Prostate gland (tissue), 2 donors: ENCODE measurements around the gene TSHZ3. TPM values are rescaled to one million over a fixed set of nuclear protein-coding genes. Genes with fewer than 3 reads are reported as not detected.

Experiments used
- DNase-seq: peaks from one replicate; pipeline ENCODE4 v3.0.0-alpha.2; 2019; ENCODE audit warnings: low spot score
- H3K27ac ChIP-seq, 2 donors: fragments of 200-600 bp; sonication (generic); 2 replicates each; pipeline ENCODE4 v1.5.1; 2017 to 2019
- H3K27me3 ChIP-seq: fragments of 200-600 bp; sonication (generic); replicated peaks from 2 replicates; pipeline ENCODE4 v1.5.1; 2019; ENCODE audit not compliant: insufficient read depth
- H3K36me3 ChIP-seq, 2 donors: fragments of 200-600 bp; sonication (generic); 1 replicate in 1 of 2; 2 replicates in 1 of 2; pipeline versions ENCODE4 v1.5.1 to v1.8.1; 2017 to 2019
- H3K4me1 ChIP-seq: fragments of 200-600 bp; sonication (generic); replicated peaks from 2 replicates; pipeline ENCODE4 v1.5.1; 2019
- H3K4me3 ChIP-seq, 2 donors: fragments of 200-600 bp; sonication (generic); 2 replicates each; pipeline ENCODE4 v1.5.1; 2017 to 2019
- H3K9me3 ChIP-seq: fragments of 200-600 bp; sonication (generic); 2 replicates; pipeline ENCODE4 v1.5.1; 2017
- POLR2A ChIP-seq: fragments of 450-650 bp; IDR thresholded peaks from one replicate; pipeline ENCODE4 v1.6.1; 2016; ENCODE audit warnings: antibody characterized with exemption, mild to moderate bottlenecking
- POLR2AphosphoS5 ChIP-seq: sonication (generic); formaldehyde crosslinking; IDR thresholded peaks from one replicate; pipeline ENCODE4 v1.6.1; 2017; ENCODE audit warnings: antibody characterized with exemption
- WGBS: methylation state at CpG from one replicate; pipeline ENCODE4 v1.1.5; 2018; 5-methylcytosine and 5-hydroxymethylcytosine counted together
- intact Hi-C: fragments of 100-400 bp; cut with DNase I; formaldehyde crosslinking; loops from one replicate; pipeline ENCODE4 v1.14.2; 2022
- total RNA-seq, 2 donors: library from RNA; depleted of rRNA; stranded (reverse); fragments of >200 nt; gene quantifications; one replicate each; pipeline ENCODE4 v1.1.0, GENCODE V29; 2016
- TF ChIP-seq, protein P1 (sequence below), 4 experiments: fragments of 200-600 bp in 2 of 4; fragments of 450-650 bp in 2 of 4; sonication (generic) in 2 of 4; IDR thresholded peaks; 1 replicate in 3 of 4; 2 replicates in 1 of 4; pipeline ENCODE4 v1.5.1; 2016 to 2019; ENCODE audit warnings: antibody characterized with exemption in 4 of 4, mild to moderate bottlenecking in 2 of 4, moderate library complexity in 2 of 4

The TSHZ3 gene
- total RNA-seq, 2 donors from 2014 or later, result 10.4 to 18.4 TPM

DNA sequence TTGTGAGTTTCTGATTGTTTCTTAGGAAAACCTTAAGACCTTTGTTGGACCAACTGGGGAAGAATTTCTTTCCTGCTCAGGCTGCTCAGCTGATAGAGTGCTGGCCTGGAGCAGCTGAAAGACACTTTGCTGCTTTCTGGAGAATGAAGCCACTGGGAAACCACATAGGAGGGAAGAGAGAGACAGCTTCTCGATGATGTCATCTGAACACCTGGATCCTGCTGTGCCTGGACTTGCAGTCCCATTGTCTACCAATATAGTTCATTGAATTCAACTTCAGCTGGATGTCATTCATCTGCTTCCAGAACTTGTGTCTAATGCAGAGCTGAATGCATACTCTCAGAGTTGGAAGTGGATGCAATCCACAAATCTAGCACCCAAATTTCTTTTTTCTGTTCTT lies 34.3 kb upstream of the TSHZ3 start:
- Histone ChIP-seq H3K4me1 (no peaks in the 10 kb centered on the region), H3K36me3 (no peaks in the 10 kb centered on the region), H3K4me3 (no peak overlapping the region), H3K27ac (no peak overlapping the region), H3K9me3 (no peaks in the 10 kb centered on the region), H3K27me3 (no peaks in the 10 kb centered on the region)
- intact Hi-C loops, result no loop called here
- no peak for TF ChIP-seq POLR2A
- TF ChIP-seq, protein P1, sequence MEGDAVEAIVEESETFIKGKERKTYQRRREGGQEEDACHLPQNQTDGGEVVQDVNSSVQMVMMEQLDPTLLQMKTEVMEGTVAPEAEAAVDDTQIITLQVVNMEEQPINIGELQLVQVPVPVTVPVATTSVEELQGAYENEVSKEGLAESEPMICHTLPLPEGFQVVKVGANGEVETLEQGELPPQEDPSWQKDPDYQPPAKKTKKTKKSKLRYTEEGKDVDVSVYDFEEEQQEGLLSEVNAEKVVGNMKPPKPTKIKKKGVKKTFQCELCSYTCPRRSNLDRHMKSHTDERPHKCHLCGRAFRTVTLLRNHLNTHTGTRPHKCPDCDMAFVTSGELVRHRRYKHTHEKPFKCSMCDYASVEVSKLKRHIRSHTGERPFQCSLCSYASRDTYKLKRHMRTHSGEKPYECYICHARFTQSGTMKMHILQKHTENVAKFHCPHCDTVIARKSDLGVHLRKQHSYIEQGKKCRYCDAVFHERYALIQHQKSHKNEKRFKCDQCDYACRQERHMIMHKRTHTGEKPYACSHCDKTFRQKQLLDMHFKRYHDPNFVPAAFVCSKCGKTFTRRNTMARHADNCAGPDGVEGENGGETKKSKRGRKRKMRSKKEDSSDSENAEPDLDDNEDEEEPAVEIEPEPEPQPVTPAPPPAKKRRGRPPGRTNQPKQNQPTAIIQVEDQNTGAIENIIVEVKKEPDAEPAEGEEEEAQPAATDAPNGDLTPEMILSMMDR (IDR thresholded peaks at IDR 0.05), result no peak
- no peak for TF ChIP-seq POLR2AphosphoS5
- DNase-seq, result no peak
- WGBS, result 25% methylated on average over 1 of the region's 1 CpG

DNA sequence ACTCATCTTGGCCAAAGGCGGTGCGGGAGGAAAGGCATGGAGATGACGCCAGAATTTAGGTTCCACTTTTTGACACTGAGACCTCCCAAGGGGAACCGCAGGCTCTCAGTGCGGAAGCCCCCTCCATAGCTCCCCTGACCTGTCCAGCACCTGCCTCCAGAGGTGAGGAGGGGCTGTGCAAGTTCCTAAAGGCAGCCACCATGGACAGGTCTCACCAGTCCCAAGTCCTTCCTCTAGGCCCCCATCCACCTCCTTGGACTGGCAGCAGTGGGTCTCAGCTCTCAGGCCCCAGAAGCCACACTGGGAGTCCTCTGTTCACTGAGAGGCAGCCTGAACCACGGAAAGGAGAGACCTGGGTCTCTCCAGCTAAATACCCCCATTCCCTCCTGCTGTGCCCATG lies 31.6 kb upstream of the TSHZ3 start:
- intact Hi-C loops, result no loop called here
- DNase-seq, result no peak
- WGBS, result 95% methylated on average over 6 of the region's 6 CpGs

GRCh38 chr19:31378404-31378803 lies 29.2 kb upstream of the TSHZ3 start:
- 12% methylated on average over 4 of the region's 4 CpGs for WGBS

More for the DNA sequence above, 31.6 kb upstream of the TSHZ3 start:
- TF ChIP-seq, protein P1 (IDR thresholded peaks at IDR 0.05), result no peak
- TF ChIP-seq POLR2A (no peak), POLR2AphosphoS5 (no peak)
- Histone ChIP-seq H3K27me3 (no peaks in the 10 kb centered on the region), H3K27ac (no peak overlapping the region), H3K36me3 (no peaks in the 10 kb centered on the region), H3K4me1 (no peaks in the 10 kb centered on the region), H3K9me3 (no peaks in the 10 kb centered on the region), H3K4me3 (no peak overlapping the region)

GRCh38 chr19:31377736-31378135 lies 28.5 kb upstream of the TSHZ3 start:
- TF ChIP-seq, protein P1 (IDR thresholded peaks at IDR 0.05), result no peak
- TF ChIP-seq POLR2AphosphoS5 (no peak), POLR2A (no peak)
- peak overlapping the region in 1 of 2 donors; percentile 39 for H3K27ac ChIP-seq
- no peaks in the 10 kb centered on the region for H3K36me3 ChIP-seq
- H3K4me3 ChIP-seq, result no peak overlapping the region
- H3K9me3 ChIP-seq, result no peaks in the 10 kb centered on the region
- WGBS, result 81% methylated on average over 1 of the region's 1 CpG
- H3K4me1 ChIP-seq, result no peaks in the 10 kb centered on the region
- DNase-seq, result no peak
- intact Hi-C loops, result no loop called here
- H3K27me3 ChIP-seq, result no peaks in the 10 kb centered on the region

More at GRCh38 chr19:31378404-31378803, 29.2 kb upstream of the TSHZ3 start:
- Histone ChIP-seq H3K27ac (peak overlapping the region in 1 of 2 donors; percentile 39), H3K36me3 (no peaks in the 10 kb centered on the region), H3K4me3 (no peak overlapping the region), H3K4me1 (no peaks in the 10 kb centered on the region), H3K27me3 (no peaks in the 10 kb centered on the region), H3K9me3 (no peaks in the 10 kb centered on the region)
- TF ChIP-seq, protein P1 (IDR thresholded peaks at IDR 0.05), result no peak
- TF ChIP-seq POLR2AphosphoS5, result peak; percentile 58
- DNase-seq, result peak; percentile 38
- intact Hi-C loops, result no loop called here

DNA sequence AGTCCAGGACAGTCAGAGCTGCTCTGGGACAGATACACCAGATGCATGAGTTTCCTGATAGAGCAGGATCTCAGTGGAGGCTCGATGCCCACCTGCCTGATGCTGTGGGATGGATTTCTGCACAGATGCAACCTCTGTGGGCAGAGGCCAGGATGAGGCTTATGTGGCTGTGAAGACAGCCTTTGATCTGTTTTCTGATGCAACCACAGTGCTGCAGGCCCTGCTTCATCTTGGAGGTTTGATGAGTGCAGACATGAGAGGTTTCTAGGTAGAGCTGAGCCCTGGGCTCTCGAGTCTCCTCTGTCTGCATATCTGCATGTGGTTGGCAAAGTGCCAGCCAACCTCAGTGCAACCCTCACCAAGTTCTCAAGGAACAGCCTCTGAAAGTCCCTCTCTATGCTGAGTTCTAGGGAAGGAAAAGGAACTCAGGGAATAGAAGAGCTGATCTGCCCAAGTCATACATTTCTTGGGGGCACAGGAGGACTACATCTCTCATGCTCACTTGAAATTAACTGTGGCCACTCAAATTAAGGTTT lies 23.1 kb upstream of the TSHZ3 start:
- no peaks in the 10 kb centered on the region for H3K36me3 ChIP-seq
- 88% methylated on average over 2 of the region's 2 CpGs for WGBS
- no peak overlapping the region for H3K4me3 ChIP-seq
- no peaks in the 10 kb centered on the region for H3K4me1 ChIP-seq
- H3K27ac ChIP-seq, result no peak overlapping the region
- no peaks in the 10 kb centered on the region for H3K27me3 ChIP-seq
- no peak for DNase-seq
- H3K9me3 ChIP-seq, result no peaks in the 10 kb centered on the region
- TF ChIP-seq POLR2A, result no peak
- no peak for TF ChIP-seq POLR2AphosphoS5
- TF ChIP-seq, protein P1 (IDR thresholded peaks at IDR 0.05), result no peak
- intact Hi-C loops, result no loop called here
